Fibroblast of villous mesenchyme (primary cell): ENCODE data around the gene MINDY4. TPM values are rescaled to one million over a fixed set of nuclear protein-coding genes. Genes with fewer than 3 reads are reported as not detected.

Source experiments
- DNase-seq: peaks from one replicate; pipeline ENCODE4 v3.0.0-alpha.2; 2010; ENCODE audit warnings: low read depth
- H3K4me3 ChIP-seq: 2 replicates; pipeline ENCODE4 v1.5.1; 2011; ENCODE audit warnings: low read depth, mild to moderate bottlenecking, low read length
- CTCF ChIP-seq: IDR thresholded peaks from 2 replicates; pipeline ENCODE4 v1.5.1; 2012; ENCODE audit warnings: low read depth, mild to moderate bottlenecking, low read length; ENCODE audit not compliant: insufficient read depth
- total RNA-seq: library from RNA; depleted of rRNA; stranded (reverse); fragments of >200 nt; gene quantifications from 2 replicates; pipeline ENCODE4 v1.2.3, GENCODE V29; 2012

Gene MINDY4
- total RNA-seq, 1 donor = 17.3 TPM

- no peak overlapping the region for H3K4me3 ChIP-seq
- TF ChIP-seq CTCF = no peak
- DNase-seq = no peak
Observed at GRCh38 chr7:30916767-30917166, 145.6 kb downstream of the MINDY4 start.

GRCh38 chr7:30917216-30917893, 146.1 kb downstream of the MINDY4 start:
- no peak overlapping the region for H3K4me3 ChIP-seq
- no peak for TF ChIP-seq CTCF
- no peak for DNase-seq

GRCh38 chr7:30918676-30919075, 147.5 kb downstream of the MINDY4 start:
- no peak for DNase-seq
- no peak overlapping the region for H3K4me3 ChIP-seq
- no peak for TF ChIP-seq CTCF

GRCh38 chr7:30920021-30920583, 148.9 kb downstream of the MINDY4 start:
- no peak for TF ChIP-seq CTCF
- DNase-seq = no peak
- no peak overlapping the region for H3K4me3 ChIP-seq

GRCh38 chr7:30920584-30921539, 149.6 kb downstream of the MINDY4 start:
- DNase-seq = peak; percentile 33
- H3K4me3 ChIP-seq = no peak overlapping the region
- no peak for TF ChIP-seq CTCF

- no peak for DNase-seq
- H3K4me3 ChIP-seq = no peak overlapping the region
- no peak for TF ChIP-seq CTCF
Observed at GRCh38 chr7:30921540-30922401, 150.6 kb downstream of the MINDY4 start.
